Epidermal melanocyte (primary cell): ENCODE data around the gene JMJD8.

Experiments
- DNase-seq: peaks from one replicate; pipeline ENCODE4 v3.0.0; 2011; ENCODE audit warnings: low spot score; ENCODE audit not compliant: insufficient read length

JMJD8 gene

GRCh38 chr16:684071-684794 lies at the start of gene JMJD8:
JMJD8 (minus strand) TSS chr16:684334; CDS start chr16:684319, 15 bp downstream.
- peak; percentile 99 for DNase-seq

- no peak for DNase-seq
Measured at GRCh38 chr16:733382-734207, 49.5 kb upstream of the JMJD8 start.

- no peak for DNase-seq
Measured at GRCh38 chr16:732936-733335, 48.8 kb upstream of the JMJD8 start.

- no peak for DNase-seq
Measured at GRCh38 chr16:732332-732731, 48.2 kb upstream of the JMJD8 start.

- DNase-seq, result no peak
Measured at GRCh38 chr16:730666-731509, 46.8 kb upstream of the JMJD8 start.

- DNase-seq, result no peak
Measured at GRCh38 chr16:729768-730665, 45.9 kb upstream of the JMJD8 start.

- no peak for DNase-seq
Measured at GRCh38 chr16:728890-729744, 45.0 kb upstream of the JMJD8 start.

GRCh38 chr16:728131-728889 lies 44.2 kb upstream of the JMJD8 start:
- peak; percentile 85 for DNase-seq

- DNase-seq, result no peak
Measured at GRCh38 chr16:727291-727977, 43.3 kb upstream of the JMJD8 start.

GRCh38 chr16:726438-727290 lies 42.5 kb upstream of the JMJD8 start, which contains the start of the genes CCDC78 and HAGHL:
CCDC78 (minus strand) TSS chr16:726443; CDS start chr16:726367, 76 bp downstream.
HAGHL (plus strand) TSS chr16:727106; CDS start chr16:727510, 404 bp downstream.
- DNase-seq, result no peak

GRCh38 chr16:726188-726437 lies 42.0 kb upstream of the JMJD8 start:
- DNase-seq, result no peak

GRCh38 chr16:725463-726187 lies 41.5 kb upstream of the JMJD8 start:
- DNase-seq, result no peak

GRCh38 chr16:725041-725376 lies 40.9 kb upstream of the JMJD8 start:
- DNase-seq, result no peak

GRCh38 chr16:724188-725040 lies 40.3 kb upstream of the JMJD8 start:
- DNase-seq, result no peak

- no peak for DNase-seq
Measured at GRCh38 chr16:723695-724094, 39.6 kb upstream of the JMJD8 start.
